Measurements from ENCODE around the gene EYA2.

EYA2 gene

GRCh38 chr20:46985671-46986070 lies 91.0 kb downstream of the EYA2 start:
- TF ChIP-seq CTCF (conservative IDR thresholded peaks at IDR 0.05; ENCODE audit: low read depth, low read length) = no peak
- H3K4me3 ChIP-seq (ENCODE audit: low read length) = no peak overlapping the region
- DNase-seq (ENCODE audit: low read depth) = no peak

- TF ChIP-seq CTCF (conservative IDR thresholded peaks at IDR 0.05; ENCODE audit: low read depth, low read length) = no peak
- H3K4me3 ChIP-seq (ENCODE audit: low read length) = no peak overlapping the region
- DNase-seq (ENCODE audit: low read depth) = no peak
Observed at GRCh38 chr20:46987001-46987400, 92.4 kb downstream of the EYA2 start.

GRCh38 chr20:46990017-46990595 lies 95.5 kb downstream of the EYA2 start:
- no peak for TF ChIP-seq CTCF (conservative IDR thresholded peaks at IDR 0.05; ENCODE audit: low read depth, low read length)
- no peak for DNase-seq (ENCODE audit: low read depth)
- H3K4me3 ChIP-seq (ENCODE audit: low read length) = no peak overlapping the region

GRCh38 chr20:46990596-46991104 lies 96.0 kb downstream of the EYA2 start:
- no peak for TF ChIP-seq CTCF (conservative IDR thresholded peaks at IDR 0.05; ENCODE audit: low read depth, low read length)
- DNase-seq (ENCODE audit: low read depth) = no peak
- H3K4me3 ChIP-seq (ENCODE audit: low read length) = no peak overlapping the region

- DNase-seq (ENCODE audit: low read depth) = no peak
- TF ChIP-seq CTCF (conservative IDR thresholded peaks at IDR 0.05; ENCODE audit: low read depth, low read length) = no peak
- H3K4me3 ChIP-seq (ENCODE audit: low read length) = no peak overlapping the region
Observed at GRCh38 chr20:46991168-46991567, 96.5 kb downstream of the EYA2 start.

- no peak for TF ChIP-seq CTCF (conservative IDR thresholded peaks at IDR 0.05; ENCODE audit: low read depth, low read length)
- no peak overlapping the region for H3K4me3 ChIP-seq (ENCODE audit: low read length)
- no peak for DNase-seq (ENCODE audit: low read depth)
Observed at GRCh38 chr20:46991880-46992639, 97.4 kb downstream of the EYA2 start.

- DNase-seq (ENCODE audit: low read depth) = no peak
- H3K4me3 ChIP-seq (ENCODE audit: low read length) = no peak overlapping the region
- no peak for TF ChIP-seq CTCF (conservative IDR thresholded peaks at IDR 0.05; ENCODE audit: low read depth, low read length)
Observed at GRCh38 chr20:46992640-46993035, 98.0 kb downstream of the EYA2 start.
